Spleen (tissue), 7 donors: Measurements from ENCODE around the gene NUDT14.

Source experiments
- CTCF ChIP-seq, 11 experiments: fragments of 200-600 bp in 7 of 11; fragments of 450-650 bp in 4 of 11; sonication (generic) in 4 of 11; IDR thresholded peaks in 8 of 11; conservative IDR thresholded peaks in 3 of 11; 1 replicate in 7 of 11; 2 replicates in 4 of 11; pipeline versions ENCODE4 v1.4.0 to v1.8.0; 2016 to 2021; ENCODE audit warnings: antibody characterized with exemption in 11 of 11, inconsistent platforms in 4 of 11, mild to moderate bottlenecking in 1 of 11
- POLR2A ChIP-seq, 3 donors: fragments of 450-650 bp; IDR thresholded peaks; one replicate each; pipeline ENCODE4 v1.5.1; 2017; ENCODE audit warnings: antibody characterized with exemption in 3 of 3, mild to moderate bottlenecking in 1 of 3
- POLR2AphosphoS5 ChIP-seq, 3 donors: sonication (generic); formaldehyde crosslinking; IDR thresholded peaks; one replicate each; pipeline ENCODE4 v1.5.1; 2017; ENCODE audit warnings: antibody characterized with exemption in 3 of 3
- donor health status: DM: no; HTN: no; CAD: no; lungs with moderate emphysema.
- donor health status: DM: no; HTN: no; CAD: no.
- donor health status: DM: no; HTN: no; CAD: no.

GRCh38 chr14:105161309-105161708 lies 19.8 kb downstream of the NUDT14 start:
- TF ChIP-seq CTCF (IDR thresholded peaks at IDR 0.05 in 8 of 11, conservative IDR thresholded peaks at IDR 0.05 in 3 of 11): no peak
- no peak for TF ChIP-seq POLR2AphosphoS5 (IDR thresholded peaks at IDR 0.05)
- no peak for TF ChIP-seq POLR2A (IDR thresholded peaks at IDR 0.05)
